ENCODE measurements around the gene SOWAHC. TPM values are rescaled to one million over a fixed set of nuclear protein-coding genes. Genes with fewer than 3 reads are reported as not detected.
"Not testable (repeated sequence)": the region's sequence is repeated elsewhere in the genome, so short reads cannot be mapped to it uniquely, and the experiment has no call there.

The SOWAHC gene, protein sequence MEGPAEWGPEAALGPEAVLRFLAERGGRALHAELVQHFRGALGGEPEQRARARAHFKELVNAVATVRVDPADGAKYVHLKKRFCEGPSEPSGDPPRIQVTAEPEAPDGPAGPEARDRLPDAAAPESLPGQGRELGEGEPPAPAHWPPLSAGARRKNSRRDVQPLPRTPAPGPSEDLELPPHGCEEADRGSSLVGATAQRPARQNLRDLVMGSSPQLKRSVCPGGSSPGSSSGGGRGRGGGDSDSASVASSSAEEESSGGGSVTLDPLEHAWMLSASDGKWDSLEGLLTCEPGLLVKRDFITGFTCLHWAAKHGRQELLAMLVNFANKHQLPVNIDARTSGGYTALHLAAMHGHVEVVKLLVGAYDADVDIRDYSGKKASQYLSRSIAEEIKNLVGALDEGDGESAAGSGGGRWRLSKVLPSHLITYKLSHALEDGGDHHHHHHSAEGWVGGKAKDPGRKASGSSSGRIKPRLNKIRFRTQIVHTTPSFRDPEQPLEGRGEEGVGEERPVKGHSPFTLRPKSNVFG
- 6.4 TPM for polyA plus RNA-seq (ENCODE audit: insufficient read length)

DNA sequence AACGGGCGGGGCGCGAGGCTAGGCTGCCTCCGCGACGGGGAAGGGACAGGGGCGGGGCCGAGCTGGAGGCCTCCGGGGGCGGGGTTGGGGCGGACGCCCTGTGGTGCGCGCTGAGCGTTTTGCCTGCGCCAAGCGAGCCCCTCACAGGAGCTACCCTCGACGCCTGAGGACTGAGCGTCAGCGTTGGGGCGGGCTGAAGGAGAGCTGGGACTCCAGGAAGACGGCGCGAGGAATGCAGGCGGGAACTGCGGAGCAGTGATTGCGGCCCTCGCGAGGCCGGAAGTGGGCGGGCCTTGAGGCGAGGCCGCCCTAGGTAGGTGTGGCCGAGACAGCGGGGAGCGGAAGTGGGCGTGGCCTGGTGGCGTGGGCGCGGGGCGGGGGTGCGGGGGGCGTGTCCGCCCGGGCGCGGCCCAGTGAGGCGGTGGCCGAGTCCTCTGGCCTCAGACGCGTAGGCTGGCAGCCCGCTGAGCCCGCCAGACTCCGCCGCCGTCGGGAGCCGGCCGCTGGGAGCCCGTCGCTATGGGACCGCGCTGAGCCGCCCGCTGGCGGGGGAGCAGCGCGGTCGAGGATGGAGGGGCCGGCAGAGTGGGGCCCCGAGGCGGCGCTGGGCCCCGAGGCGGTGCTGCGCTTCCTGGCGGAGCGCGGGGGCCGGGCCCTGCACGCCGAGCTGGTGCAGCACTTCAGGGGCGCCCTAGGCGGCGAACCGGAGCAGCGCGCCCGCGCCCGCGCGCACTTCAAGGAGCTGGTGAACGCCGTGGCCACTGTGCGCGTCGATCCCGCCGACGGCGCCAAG, at the start of gene SOWAHC, which contains the start of gene SEPTIN10:
SOWAHC (plus strand) TSS at position 443 of the 793 bp plus-strand sequence; CDS start at position 569, 126 bp downstream.
SEPTIN10 (minus strand) TSS at position 45 of the 793 bp plus-strand sequence. CDS start 139 bp downstream, outside the sequence.
- DNase-seq (ENCODE audit: low read depth): peak; percentile 92

DNA sequence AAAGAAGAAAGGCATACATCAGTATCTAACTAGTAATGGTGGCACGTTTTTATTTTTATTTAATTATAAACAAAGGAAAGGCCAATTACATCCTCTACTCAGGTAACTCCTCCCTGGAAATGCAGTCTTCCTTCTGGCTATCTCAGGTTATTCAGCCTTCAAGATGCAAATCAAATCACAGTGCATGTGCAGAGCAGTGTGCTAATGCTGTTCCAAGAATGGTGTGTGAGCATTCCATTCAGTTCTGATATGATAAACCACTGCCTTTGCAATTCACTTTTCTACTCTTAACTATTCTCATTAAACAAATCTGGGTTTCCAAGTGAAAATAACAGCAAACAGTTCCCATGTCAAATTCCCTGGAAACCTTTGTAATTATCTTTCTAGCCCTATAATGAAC, 38.8 kb upstream of the SOWAHC start:
- no peak for DNase-seq (ENCODE audit: low read depth)

DNA sequence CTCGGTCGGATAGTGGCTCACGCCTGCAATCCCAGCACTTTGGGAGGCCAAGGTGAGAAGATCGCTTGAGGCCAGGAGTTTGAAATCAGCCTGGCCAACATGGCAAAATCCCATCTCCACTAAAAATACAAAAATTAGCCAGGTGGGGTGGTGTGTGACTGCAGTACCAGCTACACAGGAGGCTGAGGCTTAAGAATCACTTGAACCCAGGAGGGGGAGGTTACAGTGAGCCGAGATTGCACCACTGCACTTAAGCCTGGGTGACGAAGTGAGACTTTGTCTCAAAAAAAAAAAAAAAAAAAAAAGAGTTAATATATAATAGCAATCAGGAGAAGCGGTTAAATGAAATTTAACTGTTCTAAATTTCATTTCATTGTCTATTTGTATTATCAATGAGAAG, 36.5 kb upstream of the SOWAHC start:
- DNase-seq (ENCODE audit: low read depth): not testable (repeated sequence)

DNA sequence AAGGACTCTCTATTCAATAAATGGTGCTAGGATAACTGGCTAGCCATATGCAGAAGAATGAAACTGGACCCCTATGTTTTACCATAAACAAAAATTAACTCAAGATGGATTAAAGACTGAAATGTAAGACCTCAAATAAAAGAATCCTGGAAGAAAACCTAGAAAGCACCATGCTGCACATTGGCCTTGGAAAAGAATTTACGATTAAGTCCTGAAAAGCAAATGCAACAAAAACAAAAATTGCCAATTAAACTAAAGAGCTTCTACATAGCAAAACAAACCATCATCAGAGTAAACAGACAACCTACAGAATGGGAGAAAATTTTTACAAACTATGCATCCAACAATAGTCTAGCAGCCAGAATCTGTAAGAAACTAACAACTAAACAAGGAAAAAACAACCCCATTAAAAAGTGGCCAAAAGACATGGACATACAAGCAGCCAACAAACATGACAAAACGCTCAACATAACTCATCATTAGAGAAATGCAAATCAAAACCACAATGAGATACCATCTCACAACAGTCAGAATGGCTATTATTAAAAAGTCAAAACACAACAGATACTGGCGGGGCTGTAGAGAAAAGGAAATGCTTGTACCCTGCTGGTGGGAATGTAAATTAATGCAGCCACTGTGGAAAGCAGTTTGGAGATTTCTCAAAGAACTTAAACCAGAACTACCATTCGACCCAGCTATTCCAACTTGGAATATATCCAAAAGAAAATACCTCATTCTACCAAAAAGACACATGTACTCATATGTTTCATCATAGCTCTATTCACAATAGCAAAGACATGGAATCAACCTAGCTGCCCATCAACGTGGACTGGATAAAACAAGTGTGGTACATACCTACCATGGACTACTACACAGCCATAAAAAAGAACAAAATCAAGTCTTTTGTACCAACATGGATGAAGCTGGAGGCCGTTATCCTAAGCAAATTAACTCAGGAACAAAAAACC, 31.0 kb upstream of the SOWAHC start:
- no peak for DNase-seq (ENCODE audit: low read depth)

DNA sequence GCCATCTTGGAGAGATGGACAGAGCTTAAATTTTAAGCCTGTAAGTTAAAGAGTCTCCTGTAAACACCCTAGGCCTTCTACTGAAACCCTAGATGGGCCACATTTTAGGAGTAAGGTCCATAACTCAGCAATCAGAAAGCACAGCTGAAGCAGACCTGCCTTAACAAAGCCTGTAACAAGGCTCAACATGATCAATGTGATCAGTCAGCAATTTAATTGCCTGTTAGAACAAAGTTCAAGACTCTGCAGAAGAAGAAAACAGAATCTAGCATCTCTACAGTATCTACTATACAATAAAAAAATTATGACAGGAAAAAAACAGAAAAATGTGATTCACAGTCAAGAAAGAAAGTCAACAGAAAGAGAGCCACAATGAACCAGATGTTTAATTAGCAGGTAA, 27.5 kb upstream of the SOWAHC start:
- DNase-seq (ENCODE audit: low read depth): no peak

DNA sequence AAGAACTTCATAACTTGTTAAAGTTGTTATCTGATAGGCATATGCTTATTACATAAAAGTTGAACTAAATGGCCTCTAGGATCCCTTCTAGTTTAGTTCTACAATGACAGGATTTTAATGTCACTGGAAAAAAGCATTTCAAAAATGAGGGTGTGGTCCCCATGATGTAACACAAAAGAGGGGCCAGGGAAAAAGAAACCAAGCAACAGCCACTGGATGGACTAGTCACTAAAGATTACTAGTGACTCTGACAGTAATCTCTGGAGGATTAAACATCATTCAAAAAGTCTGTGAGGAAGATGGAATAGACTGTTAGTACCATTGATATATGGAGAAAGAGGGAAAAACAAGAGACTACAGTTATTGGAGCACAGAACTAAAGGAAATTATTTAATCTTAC, 23.0 kb upstream of the SOWAHC start:
- DNase-seq (ENCODE audit: low read depth): no peak

DNA sequence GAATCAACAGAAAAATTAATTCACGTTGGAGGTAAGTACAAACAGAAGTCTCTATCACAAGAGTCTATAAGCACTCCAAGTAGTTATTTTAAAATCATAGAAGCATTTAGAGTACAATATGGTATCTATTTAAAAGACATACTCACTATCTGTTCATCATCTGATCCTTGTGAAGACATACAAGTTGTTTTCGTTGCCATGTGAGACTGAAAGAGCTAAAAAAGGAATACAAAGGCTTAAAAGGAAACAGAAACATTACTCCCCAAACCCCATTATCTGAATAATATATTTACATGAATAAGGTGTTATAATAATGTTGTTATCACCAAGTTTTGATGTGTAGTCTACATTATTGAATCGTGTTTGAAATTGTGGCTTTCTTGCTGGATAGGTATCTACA, 21.3 kb upstream of the SOWAHC start:
- no peak for DNase-seq (ENCODE audit: low read depth)

DNA sequence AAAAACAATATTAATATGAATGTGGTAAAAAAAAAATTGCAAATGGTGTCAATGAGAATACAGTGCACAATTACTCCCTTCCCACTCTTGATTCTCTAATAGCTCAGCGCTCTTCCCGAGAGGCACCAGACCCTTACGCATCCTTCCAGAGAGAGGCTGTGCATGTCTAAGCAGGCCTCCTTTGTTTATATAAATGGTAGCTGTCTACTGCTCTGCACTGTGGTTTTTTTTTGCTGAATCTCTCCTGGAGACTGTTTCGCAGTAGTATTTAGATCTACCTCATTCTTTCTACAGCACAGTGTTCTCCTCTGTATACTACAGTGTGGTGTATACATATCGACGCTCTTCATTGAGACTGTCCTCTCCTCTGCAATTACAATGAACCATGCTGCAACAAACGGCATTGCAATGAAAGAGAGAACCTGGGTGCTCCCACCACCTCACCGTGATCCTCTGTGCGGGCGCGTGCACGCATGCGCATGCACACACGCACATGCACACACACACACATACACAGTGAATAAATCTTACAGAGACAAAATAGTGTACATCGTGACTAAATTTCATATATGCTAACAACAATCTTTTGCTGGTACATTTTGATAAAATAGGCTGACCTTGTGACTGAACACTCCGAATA, 19.8 kb upstream of the SOWAHC start:
- DNase-seq (ENCODE audit: low read depth): no peak

DNA sequence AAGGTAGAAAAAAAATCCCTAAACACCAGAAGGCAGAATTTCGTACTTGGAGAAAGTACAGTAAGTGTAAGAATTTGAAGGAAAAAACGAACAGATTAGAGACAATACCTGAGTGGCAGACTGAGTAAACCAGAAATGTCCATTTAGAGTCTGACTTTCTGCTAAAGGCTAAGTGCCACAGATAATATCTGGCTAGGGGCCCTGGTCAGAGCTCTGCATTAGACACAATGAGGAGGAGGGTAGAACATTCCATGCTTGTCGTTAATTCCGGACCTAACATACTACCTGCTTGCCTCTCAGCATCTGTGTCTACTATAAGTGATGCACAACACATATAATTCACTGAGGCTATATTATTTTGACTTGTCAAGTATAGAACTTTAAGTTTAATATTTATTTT, 18.5 kb upstream of the SOWAHC start:
- no peak for DNase-seq (ENCODE audit: low read depth)

DNA sequence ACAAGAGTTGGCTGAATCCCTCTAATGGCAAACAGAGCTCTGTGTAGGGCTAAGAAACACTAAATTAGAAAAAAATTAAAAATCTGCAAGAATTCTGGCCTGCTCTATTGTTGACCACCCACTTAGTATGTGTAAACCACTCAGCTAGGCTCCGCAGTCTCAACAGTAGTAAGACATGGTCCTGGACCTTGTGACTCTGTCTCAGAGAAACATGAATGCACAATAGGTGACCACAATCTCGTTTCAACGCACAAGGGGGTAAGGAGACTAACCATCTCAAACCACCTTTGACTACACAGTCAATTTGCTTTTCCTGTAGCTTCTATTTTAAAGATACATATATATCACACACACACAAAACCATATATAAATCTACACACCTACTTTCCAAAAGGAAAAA, 16.9 kb upstream of the SOWAHC start:
- no peak for DNase-seq (ENCODE audit: low read depth)

DNA sequence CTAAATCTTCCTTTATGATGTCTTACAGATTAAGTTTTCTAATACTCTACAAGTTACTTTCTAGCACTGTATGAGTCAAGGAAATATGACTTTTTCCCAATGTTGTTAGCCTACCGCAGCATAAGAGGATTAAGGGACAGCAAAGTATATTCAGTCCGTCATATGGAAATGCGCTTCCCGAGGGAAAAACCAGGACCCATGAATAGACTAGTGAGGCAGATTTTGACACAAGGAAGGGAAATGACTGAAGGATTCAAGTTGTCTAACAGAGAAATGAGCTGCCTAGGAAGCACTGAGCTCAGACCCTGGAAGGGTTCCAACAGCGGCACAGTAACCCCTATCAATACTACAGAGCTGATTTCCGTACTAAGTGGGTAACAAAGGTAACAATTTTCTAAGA, 12.4 kb upstream of the SOWAHC start:
- no peak for DNase-seq (ENCODE audit: low read depth)

DNA sequence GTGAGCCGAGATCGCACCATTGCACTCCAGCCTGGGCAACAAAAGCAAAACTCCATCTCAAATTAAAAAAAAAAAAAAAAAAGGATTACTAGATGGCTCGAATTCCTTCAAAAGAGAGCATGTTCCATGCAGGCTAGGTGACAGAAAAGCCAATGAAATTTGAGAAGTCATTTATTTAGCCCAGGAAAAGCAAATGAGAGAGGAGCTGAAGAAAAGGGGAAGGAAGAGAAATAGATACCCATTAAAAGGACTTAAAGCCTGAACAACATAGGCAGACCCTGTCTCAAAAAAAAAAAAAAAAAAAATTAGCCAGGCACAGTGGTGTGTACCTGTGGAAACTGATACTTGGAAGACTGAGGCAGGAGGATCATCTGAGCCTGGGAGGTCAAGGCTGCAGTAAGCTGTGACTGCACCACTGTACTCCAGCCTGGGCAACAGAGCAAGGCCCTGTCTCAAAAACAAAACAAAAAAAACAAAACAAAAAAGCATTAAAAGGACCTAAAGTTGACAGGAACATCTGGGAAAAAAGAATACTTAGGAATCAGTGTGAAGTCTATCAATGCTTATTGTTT, 11.5 kb upstream of the SOWAHC start:
- no peak for DNase-seq (ENCODE audit: low read depth)

DNA sequence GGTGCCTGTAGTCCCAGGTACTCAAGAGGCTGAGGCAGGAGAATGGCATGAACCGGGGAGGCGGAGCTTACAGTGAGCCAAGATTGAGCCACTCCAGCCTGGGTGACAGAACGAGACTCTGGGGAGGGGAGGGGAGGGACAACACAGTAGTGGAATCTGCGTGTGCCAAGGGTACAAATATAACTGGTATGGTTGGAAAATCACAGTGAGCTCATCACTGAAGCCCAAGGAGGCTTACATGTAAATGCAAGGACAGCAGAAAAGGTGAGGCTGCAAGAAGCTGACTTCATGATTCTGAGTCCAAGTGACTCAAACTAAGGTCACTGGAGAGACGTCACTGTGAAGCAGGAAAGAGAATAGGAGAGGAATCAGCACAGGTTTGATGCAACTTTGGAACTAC, 9.6 kb upstream of the SOWAHC start:
- no peak for DNase-seq (ENCODE audit: low read depth)

DNA sequence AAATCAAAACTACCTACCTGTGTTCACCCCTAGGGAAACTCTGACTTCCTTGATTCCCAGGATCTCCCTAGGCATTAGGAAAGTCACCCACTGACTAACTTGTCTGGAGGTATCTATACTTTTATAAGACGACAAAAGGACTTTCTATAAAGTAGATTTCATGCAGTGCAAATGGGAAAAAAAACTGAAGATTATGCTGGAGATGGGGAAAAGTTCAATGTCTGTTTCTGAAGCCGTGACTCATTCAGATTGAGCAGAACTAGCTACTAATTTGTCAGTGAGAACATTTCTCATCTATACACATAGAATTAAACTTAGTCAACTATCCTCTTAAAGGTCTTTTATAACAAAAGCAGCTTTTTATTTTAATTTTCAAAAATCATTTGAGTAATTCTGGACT, 6.4 kb upstream of the SOWAHC start:
- DNase-seq (ENCODE audit: low read depth): no peak

DNA sequence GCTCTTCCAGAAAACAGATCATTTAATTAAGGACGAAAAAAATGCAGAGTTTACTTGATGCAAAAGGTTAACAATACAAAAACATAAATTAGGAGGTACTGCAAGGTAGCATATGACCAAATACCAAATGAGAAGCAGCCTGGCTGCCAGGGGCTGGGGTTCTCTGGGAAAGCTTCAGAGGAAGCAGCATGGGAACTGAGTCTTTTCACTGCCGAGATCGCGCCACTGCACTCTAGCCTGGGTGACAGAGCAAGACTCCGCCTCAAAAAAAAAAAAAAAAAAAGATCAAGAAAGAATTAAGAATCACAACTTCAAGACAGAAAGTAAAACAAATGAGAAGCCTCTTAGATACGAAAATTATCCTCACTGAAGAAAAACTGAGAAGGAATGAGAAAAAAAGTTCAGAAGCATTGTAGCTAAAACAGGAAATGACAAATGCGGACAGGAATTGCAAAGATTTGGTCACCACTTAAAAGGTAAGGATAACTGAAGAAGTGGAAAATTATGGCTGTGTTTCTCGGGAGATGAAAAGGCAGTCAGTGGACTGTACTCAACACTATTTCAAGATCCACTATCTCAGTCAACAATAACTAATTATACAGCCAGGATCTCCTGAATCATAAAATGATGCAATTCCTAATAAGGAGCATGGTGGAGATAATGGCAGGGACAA, 4.7 kb upstream of the SOWAHC start:
- no peak for DNase-seq (ENCODE audit: low read depth)

DNA sequence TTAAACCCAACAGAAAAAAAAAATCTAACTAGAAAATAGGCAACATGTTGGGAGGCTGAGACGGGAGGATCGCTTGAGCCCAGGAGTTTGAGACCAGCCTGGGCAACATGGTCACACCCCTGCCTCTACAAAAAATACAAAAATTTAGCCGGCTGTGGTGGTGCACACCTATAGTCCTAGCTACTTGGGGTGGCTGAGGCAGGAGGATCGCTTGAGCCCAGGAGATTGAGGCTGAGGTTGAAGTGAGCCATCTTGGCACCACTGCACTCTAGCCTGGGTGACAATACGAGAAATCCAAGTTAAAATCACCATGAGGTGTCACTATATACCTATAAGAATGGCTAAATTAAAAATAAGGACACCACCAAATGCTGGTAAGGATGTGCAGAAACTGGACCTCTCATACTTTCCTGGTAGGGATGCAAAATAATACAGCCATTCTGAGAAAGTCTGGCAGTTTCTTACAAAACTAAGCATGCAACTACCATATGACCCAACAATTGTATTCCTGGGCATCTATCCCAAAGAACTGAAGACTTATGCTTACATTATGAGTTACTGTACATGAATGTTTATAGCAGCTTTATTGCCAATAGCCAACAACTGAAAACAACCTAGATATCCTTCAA, 2.6 kb upstream of the SOWAHC start:
- no peak for DNase-seq (ENCODE audit: low read depth)

DNA sequence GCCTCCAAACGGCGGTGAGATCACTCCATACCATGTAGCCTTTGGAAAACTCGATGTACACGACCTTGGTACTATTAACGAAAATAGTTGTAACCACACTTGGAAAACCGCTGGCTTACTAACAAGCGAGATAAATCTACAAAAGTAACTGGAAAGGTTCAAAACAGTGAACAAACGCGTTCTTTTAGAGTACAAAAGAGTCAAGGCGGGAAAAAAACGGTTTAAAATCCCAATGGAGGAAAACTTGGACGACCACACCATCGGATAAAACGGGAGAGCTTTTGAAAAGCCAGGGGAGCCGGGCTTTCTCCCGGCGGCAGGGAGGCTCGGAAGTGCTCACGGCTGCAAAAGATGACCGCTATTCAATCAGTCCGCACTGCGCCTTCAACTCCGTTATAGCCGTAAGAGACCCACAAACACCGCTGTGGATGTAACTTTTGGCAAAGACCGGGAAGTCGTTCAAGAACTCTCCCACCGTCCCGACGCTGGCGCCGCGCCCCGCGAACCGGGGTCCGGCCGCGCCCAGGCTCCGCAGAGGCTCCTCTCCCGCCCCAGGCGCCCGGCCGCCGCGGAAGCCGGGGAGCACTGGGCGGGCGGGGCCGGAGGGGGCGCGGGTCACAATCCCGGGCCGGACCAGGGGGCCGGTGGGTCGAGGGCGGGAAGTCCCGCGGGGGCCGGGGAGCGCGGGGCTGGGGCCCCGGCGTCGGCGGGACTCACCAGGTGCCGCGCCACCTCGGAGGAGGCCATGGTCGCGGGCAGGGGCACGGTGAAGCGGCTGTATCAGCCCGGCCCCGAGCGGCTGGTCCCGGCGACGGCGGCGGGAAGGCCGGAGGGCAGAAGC, 863 bp upstream of the SOWAHC start:
- no peak for DNase-seq (ENCODE audit: low read depth)
